EH (cell line): ENCODE measurements around the gene XRCC2.

Experiments
- DNase-seq: peaks from one replicate; pipeline ENCODE4 v3.0.0-alpha.2; 2015; ENCODE audit warnings: low read depth

Gene XRCC2

GRCh38 chr7:152615031-152615741 is 60.8 kb downstream of the XRCC2 start:
- no peak for DNase-seq

- DNase-seq = no peak
Observed at GRCh38 chr7:152608656-152609055, 67.3 kb downstream of the XRCC2 start.

GRCh38 chr7:152608208-152608607 is 67.7 kb downstream of the XRCC2 start:
- DNase-seq = no peak

- no peak for DNase-seq
Observed at GRCh38 chr7:152607007-152607406, 68.9 kb downstream of the XRCC2 start.

- DNase-seq = no peak
Observed at GRCh38 chr7:152602962-152603361, 73.0 kb downstream of the XRCC2 start.

GRCh38 chr7:152601305-152601798 is 74.6 kb downstream of the XRCC2 start:
- DNase-seq = no peak

GRCh38 chr7:152600266-152600665 is 75.7 kb downstream of the XRCC2 start:
- DNase-seq = no peak

- DNase-seq = no peak
Observed at GRCh38 chr7:152597507-152597906, 78.4 kb downstream of the XRCC2 start.

GRCh38 chr7:152596824-152597223 is 79.1 kb downstream of the XRCC2 start:
- DNase-seq = no peak
